ENCODE data around the gene SYT9.

GRCh38 chr11:7254731-7255291, 3.1 kb downstream of the SYT9 start:
- TF ChIP-seq CTCF (IDR thresholded peaks at IDR 0.05), result no peak
- TF ChIP-seq EZH2phosphoT487 (IDR thresholded peaks at IDR 0.05), result no peak
- no peak for TF ChIP-seq EZH2 (IDR thresholded peaks at IDR 0.05)
